Tibial artery (tissue), 4 donors: ENCODE results near the gene CTSZ.

Experiments used
- DNase-seq, 2 donors: peaks; one replicate each; pipeline ENCODE4 v3.0.0-alpha.2; 2019
- H3K27ac ChIP-seq, 2 donors: fragments of 200-600 bp; sonication (generic) in 1 of 2; 1 replicate in 1 of 2; 2 replicates in 1 of 2; pipeline ENCODE4 v1.5.1; 2018 to 2019; ENCODE audit warnings: mild to moderate bottlenecking in 1 of 2
- H3K27me3 ChIP-seq, 2 donors: fragments of 200-600 bp; sonication (generic) in 1 of 2; one replicate each; pipeline versions ENCODE4 v1.5.1 to v1.6.0; 2016 to 2019
- H3K36me3 ChIP-seq, 3 donors: fragments of 200-600 bp; sonication (generic) in 2 of 3; one replicate each; pipeline ENCODE4 v1.5.1; 2016 to 2019; ENCODE audit warnings: mild to moderate bottlenecking in 2 of 3
- H3K4me1 ChIP-seq, 4 donors: fragments of 200-600 bp; sonication (generic) in 2 of 4; 1 replicate in 3 of 4; 2 replicates in 1 of 4; pipeline ENCODE4 v1.5.1; 2016 to 2019
- H3K4me3 ChIP-seq, 2 donors: fragments of 200-600 bp; sonication (generic) in 1 of 2; 1 replicate in 1 of 2; 2 replicates in 1 of 2; pipeline ENCODE4 v1.5.1; 2018 to 2019; ENCODE audit warnings: mild to moderate bottlenecking in 2 of 2
- H3K9me3 ChIP-seq, 3 donors: fragments of 200-600 bp; sonication (generic) in 1 of 3; one replicate each; pipeline ENCODE4 v1.5.1; 2016 to 2019
- CTCF ChIP-seq, 2 experiments: fragments of 200-600 bp in 1 of 2; fragments of 450-650 bp in 1 of 2; IDR thresholded peaks; one replicate each; pipeline ENCODE4 v1.5.1; 2017 to 2019; ENCODE audit warnings: antibody characterized with exemption in 2 of 2, mild to moderate bottlenecking in 1 of 2, moderate library complexity in 1 of 2
- intact Hi-C: fragments of 100-400 bp; cut with DNase I; formaldehyde crosslinking; loops from one replicate; pipeline ENCODE4 v1.15.0; 2023; ENCODE audit warnings: low total_unique reads

CTSZ gene

GRCh38 chr20:59016795-59017492 is 9.9 kb upstream of the CTSZ start:
- Histone ChIP-seq H3K9me3 (no peaks in the 10 kb centered on the region), H3K36me3 (no peaks in the 10 kb centered on the region), H3K4me1 (peaks cover 0 to 4% (median under 1%) of the 10 kb centered on the region in 4 donors), H3K4me3 (no peak overlapping the region), H3K27ac (no peak overlapping the region), H3K27me3 (no peaks in the 10 kb centered on the region)
- DNase-seq = no peak
- TF ChIP-seq CTCF (IDR thresholded peaks at IDR 0.05) = no peak
- intact Hi-C loops = no loop called here

GRCh38 chr20:59015812-59016711 is 9.0 kb upstream of the CTSZ start:
- no peak for TF ChIP-seq CTCF (IDR thresholded peaks at IDR 0.05)
- intact Hi-C loops = no loop called here
- Histone ChIP-seq H3K4me3 (no peak overlapping the region), H3K27ac (no peak overlapping the region), H3K27me3 (no peaks in the 10 kb centered on the region), H3K36me3 (no peaks in the 10 kb centered on the region), H3K4me1 (peaks cover 0 to 12% (median 7%) of the 10 kb centered on the region in 4 donors), H3K9me3 (no peaks in the 10 kb centered on the region)
- DNase-seq = no peak

- intact Hi-C loops = no loop called here
- no peak for DNase-seq
- no peak for TF ChIP-seq CTCF (IDR thresholded peaks at IDR 0.05)
- no peak overlapping the region for H3K27ac ChIP-seq
- H3K36me3 ChIP-seq = no peaks in the 10 kb centered on the region
- H3K4me1 ChIP-seq = peaks cover 0 to 19% (median 13%) of the 10 kb centered on the region in 4 donors
- no peaks in the 10 kb centered on the region for H3K27me3 ChIP-seq
- no peak overlapping the region for H3K4me3 ChIP-seq
- no peaks in the 10 kb centered on the region for H3K9me3 ChIP-seq
Observed at GRCh38 chr20:59015411-59015810, 8.4 kb upstream of the CTSZ start.

GRCh38 chr20:59014680-59015389 is 7.8 kb upstream of the CTSZ start:
- H3K27me3 ChIP-seq = no peaks in the 10 kb centered on the region
- H3K9me3 ChIP-seq = no peaks in the 10 kb centered on the region
- no peak for TF ChIP-seq CTCF (IDR thresholded peaks at IDR 0.05)
- peak overlapping the region in 1 of 2 donors; percentile 10 for H3K27ac ChIP-seq
- peaks cover 0 to 25% (median 15%) of the 10 kb centered on the region in 4 donors for H3K4me1 ChIP-seq
- no peaks in the 10 kb centered on the region for H3K36me3 ChIP-seq
- H3K4me3 ChIP-seq = no peak overlapping the region
- intact Hi-C loops = no loop called here
- no peak for DNase-seq

- no peak for TF ChIP-seq CTCF (IDR thresholded peaks at IDR 0.05)
- Histone ChIP-seq H3K9me3 (no peaks in the 10 kb centered on the region), H3K27ac (peak overlapping the region in 1 of 2 donors; percentile 10), H3K4me3 (no peak overlapping the region), H3K36me3 (no peaks in the 10 kb centered on the region), H3K4me1 (peaks cover 0 to 28% (median 15%) of the 10 kb centered on the region in 4 donors), H3K27me3 (no peaks in the 10 kb centered on the region)
- intact Hi-C loops = no loop called here
- no peak for DNase-seq
Observed at GRCh38 chr20:59013959-59014608, 7.0 kb upstream of the CTSZ start.
